ENCODE data around the gene ANAPC4. TPM values are rescaled to one million over a fixed set of nuclear protein-coding genes. Genes with fewer than 3 reads are reported as not detected.
"Not testable (repeated sequence)": the region's sequence is repeated elsewhere in the genome, so short reads cannot be mapped to it uniquely, and the experiment has no call there.

The ANAPC4 gene
- 19.4 and 23.7 TPM in 2 replicates for total RNA-seq (2014; rRNA removed; shearing (Covaris generic))

GRCh38 chr4:25376754-25377571 lies at the start of gene ANAPC4:
TSS of gene ANAPC4 (plus strand) at chr4:25377263. CDS start at chr4:25377428, 165 bp downstream.
- DNase-seq (ENCODE audit: low read depth) = peak; percentile 91

GRCh38 chr4:25328463-25328862 lies 48.6 kb upstream of the ANAPC4 start:
- not testable (repeated sequence) for DNase-seq (ENCODE audit: low read depth)

- DNase-seq (ENCODE audit: low read depth) = no peak
Measured at GRCh38 chr4:25330335-25330734, 46.7 kb upstream of the ANAPC4 start.

- DNase-seq (ENCODE audit: low read depth) = no peak
Measured at GRCh38 chr4:25330905-25331808, 45.9 kb upstream of the ANAPC4 start.

- peak; percentile 5 for DNase-seq (ENCODE audit: low read depth)
Measured at GRCh38 chr4:25343671-25344070, 33.4 kb upstream of the ANAPC4 start.

GRCh38 chr4:25345744-25346143 lies 31.3 kb upstream of the ANAPC4 start:
- peak; percentile 41 for DNase-seq (ENCODE audit: low read depth)

GRCh38 chr4:25346913-25347312 lies 30.1 kb upstream of the ANAPC4 start:
- no peak for DNase-seq (ENCODE audit: low read depth)

- no peak for DNase-seq (ENCODE audit: low read depth)
Measured at GRCh38 chr4:25347473-25347872, 29.6 kb upstream of the ANAPC4 start.

- no peak for DNase-seq (ENCODE audit: low read depth)
Measured at GRCh38 chr4:25347971-25348370, 29.1 kb upstream of the ANAPC4 start.

GRCh38 chr4:25350561-25350960 lies 26.5 kb upstream of the ANAPC4 start:
- DNase-seq (ENCODE audit: low read depth) = no peak

- DNase-seq (ENCODE audit: low read depth) = peak; percentile 35
Measured at GRCh38 chr4:25351777-25352416, 25.2 kb upstream of the ANAPC4 start.

- DNase-seq (ENCODE audit: low read depth) = no peak
Measured at GRCh38 chr4:25356068-25356467, 21.0 kb upstream of the ANAPC4 start.

- DNase-seq (ENCODE audit: low read depth) = no peak
Measured at GRCh38 chr4:25358515-25359275, 18.4 kb upstream of the ANAPC4 start.

GRCh38 chr4:25361253-25361652 lies 15.8 kb upstream of the ANAPC4 start:
- no peak for DNase-seq (ENCODE audit: low read depth)

- DNase-seq (ENCODE audit: low read depth) = peak; percentile 34
Measured at GRCh38 chr4:25367004-25367621, 9.9 kb upstream of the ANAPC4 start.

GRCh38 chr4:25367877-25368276 lies 9.2 kb upstream of the ANAPC4 start:
- DNase-seq (ENCODE audit: low read depth) = no peak

- no peak for DNase-seq (ENCODE audit: low read depth)
Measured at GRCh38 chr4:25368315-25368714, 8.7 kb upstream of the ANAPC4 start.

- no peak for DNase-seq (ENCODE audit: low read depth)
Measured at GRCh38 chr4:25370242-25370641, 6.8 kb upstream of the ANAPC4 start.

- DNase-seq (ENCODE audit: low read depth) = not testable (repeated sequence)
Measured at GRCh38 chr4:25372549-25372948, 4.5 kb upstream of the ANAPC4 start.

- DNase-seq (ENCODE audit: low read depth) = peak; percentile 3
Measured at GRCh38 chr4:25377572-25378436, 741 bp downstream of the ANAPC4 start.

All from RPMI7951 (cell line).